Vagina (tissue), 2 donors: ENCODE measurements around the gene PKM. TPM values are rescaled to one million over a fixed set of nuclear protein-coding genes. Genes with fewer than 3 reads are reported as not detected.

Source experiments
- DNase-seq, 2 donors: peaks; one replicate each; pipeline ENCODE4 v3.0.0-alpha.2; 2017; ENCODE audit errors: extremely low spot score in 2 of 2
- H3K27ac ChIP-seq: fragments of 200-600 bp; sonication (generic); one replicate; pipeline ENCODE4 v1.5.1; 2019
- H3K27me3 ChIP-seq: fragments of 200-600 bp; sonication (generic); one replicate; pipeline ENCODE4 v1.5.1; 2019
- H3K36me3 ChIP-seq, 2 donors: fragments of 200-600 bp; sonication (generic); one replicate each; pipeline ENCODE4 v1.5.1; 2017 to 2019
- H3K4me1 ChIP-seq: fragments of 200-600 bp; sonication (generic); one replicate; pipeline ENCODE4 v1.5.1; 2019
- H3K4me3 ChIP-seq, 2 donors: fragments of 200-600 bp; sonication (generic); 1 replicate in 1 of 2; 2 replicates in 1 of 2; pipeline ENCODE4 v1.5.1; 2016 to 2019
- H3K9me3 ChIP-seq: fragments of 200-600 bp; sonication (generic); one replicate; pipeline ENCODE4 v1.5.1; 2019
- CTCF ChIP-seq, 3 experiments: fragments of 450-650 bp in 2 of 3; fragments of 200-600 bp in 1 of 3; sonication (generic) in 1 of 3; IDR thresholded peaks; one replicate each; pipeline ENCODE4 v1.5.1; 2017 to 2019; ENCODE audit warnings: antibody characterized with exemption in 3 of 3, mild to moderate bottlenecking in 2 of 3, moderate library complexity in 2 of 3
- POLR2A ChIP-seq, 2 donors: fragments of 450-650 bp; IDR thresholded peaks; one replicate each; pipeline ENCODE4 v1.6.1; 2017; ENCODE audit warnings: antibody characterized with exemption in 2 of 2, mild to moderate bottlenecking in 2 of 2, moderate library complexity in 2 of 2
- POLR2AphosphoS5 ChIP-seq, 2 donors: sonication (generic); formaldehyde crosslinking; IDR thresholded peaks; one replicate each; pipeline ENCODE4 v1.9.0; 2017; ENCODE audit warnings: antibody characterized with exemption in 2 of 2, mild to moderate bottlenecking in 2 of 2, low read depth in 1 of 2; ENCODE audit not compliant: insufficient read depth in 1 of 2
- intact Hi-C: fragments of 100-400 bp; cut with DNase I; formaldehyde crosslinking; loops from one replicate; pipeline ENCODE4 v1.15.1; 2023
- total RNA-seq: library from RNA; depleted of rRNA; stranded (reverse); fragments of >200 nt; gene quantifications from one replicate; pipeline ENCODE4 v1.2.3, GENCODE V29; 2016

The PKM gene
- total RNA-seq, 1 donor from 2014 or later = 484 TPM

GRCh38 chr15:72265031-72265430, 34.0 kb upstream of the PKM start:
- Histone ChIP-seq H3K36me3 (peaks cover 0 to 82% of the 10 kb centered on the region in 2 donors), H3K4me1 (peaks cover 8% of the 10 kb centered on the region), H3K27me3 (no peaks in the 10 kb centered on the region), H3K4me3 (no peak overlapping the region), H3K9me3 (no peaks in the 10 kb centered on the region), H3K27ac (no peak overlapping the region)
- intact Hi-C loops = no loop called here
- TF ChIP-seq POLR2AphosphoS5 (IDR thresholded peaks at IDR 0.05; ENCODE audit: insufficient read depth in 1 of 2, low read depth in 1 of 2) = no peak
- no peak for TF ChIP-seq POLR2A (IDR thresholded peaks at IDR 0.05)
- no peak for TF ChIP-seq CTCF (IDR thresholded peaks at IDR 0.05)
- DNase-seq = no peak

DNA sequence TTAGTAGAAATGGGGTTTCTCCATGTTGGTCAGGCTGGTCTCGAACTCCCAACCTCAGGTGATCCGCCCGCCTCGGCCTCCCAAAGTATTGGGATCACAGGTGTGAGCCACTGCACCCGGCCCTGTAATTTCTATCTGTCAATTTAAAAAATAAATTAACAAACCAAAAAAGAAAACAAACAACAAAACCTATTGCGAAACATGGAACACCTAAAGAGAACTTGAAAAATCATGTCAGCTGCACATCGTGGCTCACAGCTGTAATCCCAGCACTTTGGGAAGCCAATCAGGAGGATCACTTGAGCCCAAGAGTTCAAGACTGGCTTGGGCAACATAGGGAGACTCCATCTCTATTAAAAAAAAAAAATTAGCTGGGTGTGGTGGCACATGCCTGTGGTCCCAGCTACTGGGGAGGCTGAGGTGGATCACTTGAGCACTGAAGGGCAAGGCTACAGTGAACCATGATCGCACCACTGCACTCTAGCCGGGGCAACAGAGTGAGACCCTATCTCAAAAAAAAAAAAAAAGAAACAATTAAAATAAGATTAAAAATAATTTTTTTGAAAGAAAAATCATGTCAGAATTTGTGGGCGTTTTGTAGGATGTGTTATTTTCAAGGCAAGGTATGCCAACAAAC, 21.8 kb upstream of the PKM start:
- Histone ChIP-seq H3K4me1 (no peaks in the 10 kb centered on the region), H3K4me3 (no peak overlapping the region), H3K27me3 (no peaks in the 10 kb centered on the region), H3K36me3 (peaks cover 0 to 95% of the 10 kb centered on the region in 2 donors), H3K27ac (no peak overlapping the region), H3K9me3 (no peaks in the 10 kb centered on the region)
- TF ChIP-seq POLR2A (IDR thresholded peaks at IDR 0.05) = no peak
- no peak for TF ChIP-seq CTCF (IDR thresholded peaks at IDR 0.05)
- TF ChIP-seq POLR2AphosphoS5 (IDR thresholded peaks at IDR 0.05; ENCODE audit: insufficient read depth in 1 of 2, low read depth in 1 of 2) = no peak
- intact Hi-C loops = no loop called here
- DNase-seq = no peak

DNA sequence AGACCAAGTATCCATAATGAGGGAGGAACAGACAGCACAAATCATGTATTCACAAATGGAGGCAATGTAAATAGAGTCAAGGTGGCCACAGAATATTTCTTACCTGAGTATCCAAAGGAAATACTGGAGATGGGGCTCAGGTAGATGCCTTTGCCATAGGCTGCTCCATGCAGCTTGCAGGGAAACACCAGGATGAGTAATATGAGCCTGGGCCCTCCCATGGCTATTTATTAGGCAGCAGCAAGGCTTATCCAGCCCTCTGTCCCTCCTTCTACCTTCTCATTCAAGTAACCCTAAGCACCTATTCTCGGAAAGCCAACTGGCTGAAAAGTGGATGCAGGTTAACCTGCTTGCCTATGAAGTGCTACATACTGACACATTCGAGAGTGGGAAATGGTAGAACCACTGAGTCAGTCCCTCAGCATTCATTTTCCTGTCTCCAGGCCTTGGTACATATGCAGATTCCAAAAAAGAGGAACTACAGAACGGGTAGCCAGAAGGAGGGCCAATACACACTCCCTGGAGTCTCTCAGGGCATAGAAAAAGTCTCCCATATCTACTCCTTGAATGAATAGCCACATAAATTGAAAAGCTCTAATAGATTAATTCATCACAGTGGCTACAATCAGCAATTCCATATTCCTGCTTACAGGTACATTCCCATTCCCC, 18.3 kb upstream of the PKM start:
- Histone ChIP-seq H3K9me3 (no peaks in the 10 kb centered on the region), H3K27me3 (no peaks in the 10 kb centered on the region), H3K27ac (no peak overlapping the region), H3K4me1 (no peaks in the 10 kb centered on the region), H3K4me3 (no peak overlapping the region), H3K36me3 (peaks cover 0 to 78% of the 10 kb centered on the region in 2 donors)
- DNase-seq = no peak
- TF ChIP-seq CTCF (IDR thresholded peaks at IDR 0.05) = no peak
- TF ChIP-seq POLR2A (IDR thresholded peaks at IDR 0.05) = no peak
- no peak for TF ChIP-seq POLR2AphosphoS5 (IDR thresholded peaks at IDR 0.05; ENCODE audit: insufficient read depth in 1 of 2, low read depth in 1 of 2)
- intact Hi-C loops = no loop called here

DNA sequence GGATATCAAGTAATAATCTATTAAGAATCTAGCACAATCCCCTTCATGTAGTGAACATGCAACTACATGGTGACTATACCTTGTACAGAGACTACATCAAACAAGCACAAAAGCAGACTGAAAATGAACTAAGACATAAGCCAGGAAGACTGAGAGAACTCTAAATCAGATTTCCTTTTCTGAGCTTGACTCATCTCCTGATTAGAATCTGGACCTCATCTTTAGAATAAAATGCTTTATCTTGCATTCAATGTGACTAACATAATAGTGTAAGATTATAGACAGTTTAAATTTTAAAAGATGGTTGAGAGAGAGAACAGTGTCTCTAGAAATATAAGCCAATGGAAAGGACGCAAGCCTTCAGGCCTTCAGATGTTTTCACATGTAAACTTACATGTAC, 17.5 kb upstream of the PKM start:
- no peaks in the 10 kb centered on the region for H3K9me3 ChIP-seq
- intact Hi-C loops = no loop called here
- no peak for DNase-seq
- no peaks in the 10 kb centered on the region for H3K27me3 ChIP-seq
- peaks cover 0 to 75% of the 10 kb centered on the region in 2 donors for H3K36me3 ChIP-seq
- H3K27ac ChIP-seq = no peak overlapping the region
- no peak overlapping the region for H3K4me3 ChIP-seq
- TF ChIP-seq CTCF (IDR thresholded peaks at IDR 0.05) (no peak), POLR2A (IDR thresholded peaks at IDR 0.05) (no peak), POLR2AphosphoS5 (IDR thresholded peaks at IDR 0.05; ENCODE audit: insufficient read depth in 1 of 2, low read depth in 1 of 2) (no peak)
- H3K4me1 ChIP-seq = no peaks in the 10 kb centered on the region

DNA sequence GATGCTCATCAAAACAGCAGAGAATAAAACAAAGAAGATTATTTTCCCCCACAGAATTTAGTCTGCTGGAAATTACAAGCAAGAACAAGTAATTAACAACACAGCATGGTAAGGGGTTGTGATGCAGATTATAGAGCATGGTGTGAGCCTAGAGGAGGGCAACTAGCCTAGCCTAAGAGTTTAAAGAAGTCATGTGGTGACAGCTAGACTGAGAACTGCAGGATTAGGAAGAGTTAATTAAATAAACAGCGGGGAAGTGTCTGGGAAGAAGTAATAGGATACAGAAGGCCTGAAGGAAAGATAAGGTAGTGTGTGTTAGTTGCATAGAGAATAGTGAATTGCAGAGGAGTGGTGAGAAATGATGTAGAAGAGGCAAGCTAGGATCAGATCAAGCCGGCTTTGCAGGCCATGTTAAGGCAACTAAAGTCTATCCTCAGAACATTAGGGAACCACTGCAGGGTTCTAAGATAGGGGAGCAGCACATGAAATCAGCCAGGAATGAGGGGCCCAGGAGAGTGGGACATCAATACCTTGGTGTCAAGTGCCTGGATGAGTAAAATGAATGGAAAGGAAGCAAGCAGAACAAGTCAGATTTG, 11.9 kb upstream of the PKM start:
- intact Hi-C loops = loop anchor here (1.0 kb wide), 1 partner anchor 20 kb away; no protein-coding TSS in a partner anchor
- peaks cover 0 to 47% of the 10 kb centered on the region in 2 donors for H3K36me3 ChIP-seq

More for the DNA sequence above, 11.9 kb upstream of the PKM start:
- peaks cover 3% of the 10 kb centered on the region for H3K4me1 ChIP-seq
- H3K9me3 ChIP-seq = no peaks in the 10 kb centered on the region
- DNase-seq = no peak
- H3K27me3 ChIP-seq = no peaks in the 10 kb centered on the region
- H3K4me3 ChIP-seq = no peak overlapping the region
- H3K27ac ChIP-seq = no peak overlapping the region
- TF ChIP-seq CTCF (IDR thresholded peaks at IDR 0.05) = no peak
- no peak for TF ChIP-seq POLR2AphosphoS5 (IDR thresholded peaks at IDR 0.05; ENCODE audit: insufficient read depth in 1 of 2, low read depth in 1 of 2)
- no peak for TF ChIP-seq POLR2A (IDR thresholded peaks at IDR 0.05)
